Measurements from ENCODE around the gene TRIM7. TPM values are rescaled to one million over a fixed set of nuclear protein-coding genes. Genes with fewer than 3 reads are reported as not detected.

The TRIM7 gene
- total and polyA plus RNA-seq, 9 of the 15 experiments (the other 6 are each of a cell fraction or from before 2014, with no cell fraction given), result 2.6 to 14.9 (median 8.9) TPM

DNA sequence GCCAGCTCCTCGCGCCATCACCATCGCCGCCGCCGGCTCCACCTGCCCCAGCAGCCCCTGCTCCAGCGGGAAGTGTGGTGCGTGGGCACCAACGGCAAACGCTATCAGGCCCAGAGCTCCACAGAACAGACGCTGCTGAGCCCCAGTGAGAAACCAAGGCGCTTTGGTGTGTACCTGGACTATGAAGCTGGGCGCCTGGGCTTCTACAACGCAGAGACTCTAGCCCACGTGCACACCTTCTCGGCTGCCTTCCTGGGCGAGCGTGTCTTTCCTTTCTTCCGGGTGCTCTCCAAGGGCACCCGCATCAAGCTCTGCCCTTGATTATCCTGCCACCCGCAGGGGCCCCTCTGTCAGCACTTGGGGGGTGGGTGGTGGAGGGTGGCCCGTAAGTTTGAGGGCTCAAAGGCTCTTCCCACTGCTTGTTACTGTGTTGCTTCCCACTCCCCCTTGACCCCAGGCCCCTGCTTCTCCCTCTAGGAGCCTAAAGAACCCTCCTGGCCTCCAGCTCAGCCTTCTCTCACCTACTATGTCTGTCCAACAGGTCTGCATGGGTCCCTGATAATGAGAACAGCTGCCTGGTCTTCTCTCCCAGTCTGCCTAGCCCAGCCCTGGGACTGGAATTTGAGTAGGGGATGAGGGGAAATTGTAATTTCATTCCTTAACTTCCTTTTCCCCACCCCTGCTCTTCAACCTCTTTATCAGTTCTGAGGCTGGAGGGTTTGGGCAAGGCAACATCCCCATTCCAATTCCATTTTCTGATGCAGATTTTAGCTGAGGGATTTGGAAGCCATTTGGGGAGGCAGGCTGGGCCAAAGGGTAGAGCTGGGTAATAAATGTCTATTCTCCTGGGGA, 29.7 kb upstream of the TRIM7 start (continued):
- TF ChIP-seq MCM2 (IDR thresholded peaks at IDR 0.05; ENCODE audit: low read depth) (no peak), TAF15 (IDR thresholded peaks at IDR 0.05; ENCODE audit: low read depth, low read length) (0 out of 2 replicates have a peak, but pooled peaks have one; percentile 35), RUNX1 (IDR thresholded peaks at IDR 0.05; ENCODE audit: low read depth) (no peak), SIRT6 (IDR thresholded peaks at IDR 0.05; ENCODE audit: low read depth, low read length) (peak; percentile 64), RBBP5 (IDR thresholded peaks at IDR 0.05; ENCODE audit: borderline replicate concordance, insufficient read depth, low read length, poor library complexity, severe bottlenecking) (no peak), ZSCAN29 (IDR thresholded peaks at IDR 0.05) (no peak)
- TF ChIP-seq, protein P1, sequence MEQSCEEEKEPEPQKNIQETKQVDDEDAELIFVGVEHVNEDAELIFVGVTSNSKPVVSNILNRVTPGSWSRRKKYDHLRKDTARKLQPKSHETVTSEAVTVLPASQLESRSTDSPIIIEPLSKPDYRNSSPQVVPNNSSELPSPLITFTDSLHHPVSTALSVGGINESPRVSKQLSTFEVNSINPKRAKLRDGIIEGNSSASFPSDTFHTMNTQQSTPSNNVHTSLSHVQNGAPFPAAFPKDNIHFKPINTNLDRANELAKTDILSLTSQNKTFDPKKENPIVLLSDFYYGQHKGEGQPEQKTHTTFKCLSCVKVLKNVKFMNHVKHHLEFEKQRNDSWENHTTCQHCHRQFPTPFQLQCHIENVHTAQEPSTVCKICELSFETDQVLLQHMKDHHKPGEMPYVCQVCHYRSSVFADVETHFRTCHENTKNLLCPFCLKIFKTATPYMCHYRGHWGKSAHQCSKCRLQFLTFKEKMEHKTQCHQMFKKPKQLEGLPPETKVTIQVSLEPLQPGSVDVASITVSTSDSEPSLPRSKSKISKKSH (CRISPR knock-in tag; IDR thresholded peaks at IDR 0.05), result no peak
- TF ChIP-seq, protein P2, sequence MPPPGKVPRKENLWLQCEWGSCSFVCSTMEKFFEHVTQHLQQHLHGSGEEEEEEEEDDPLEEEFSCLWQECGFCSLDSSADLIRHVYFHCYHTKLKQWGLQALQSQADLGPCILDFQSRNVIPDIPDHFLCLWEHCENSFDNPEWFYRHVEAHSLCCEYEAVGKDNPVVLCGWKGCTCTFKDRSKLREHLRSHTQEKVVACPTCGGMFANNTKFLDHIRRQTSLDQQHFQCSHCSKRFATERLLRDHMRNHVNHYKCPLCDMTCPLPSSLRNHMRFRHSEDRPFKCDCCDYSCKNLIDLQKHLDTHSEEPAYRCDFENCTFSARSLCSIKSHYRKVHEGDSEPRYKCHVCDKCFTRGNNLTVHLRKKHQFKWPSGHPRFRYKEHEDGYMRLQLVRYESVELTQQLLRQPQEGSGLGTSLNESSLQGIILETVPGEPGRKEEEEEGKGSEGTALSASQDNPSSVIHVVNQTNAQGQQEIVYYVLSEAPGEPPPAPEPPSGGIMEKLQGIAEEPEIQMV (tag; conservative IDR thresholded peaks at IDR 0.05; ENCODE audit: low read depth), result no peak
- TF ChIP-seq, protein P3, sequence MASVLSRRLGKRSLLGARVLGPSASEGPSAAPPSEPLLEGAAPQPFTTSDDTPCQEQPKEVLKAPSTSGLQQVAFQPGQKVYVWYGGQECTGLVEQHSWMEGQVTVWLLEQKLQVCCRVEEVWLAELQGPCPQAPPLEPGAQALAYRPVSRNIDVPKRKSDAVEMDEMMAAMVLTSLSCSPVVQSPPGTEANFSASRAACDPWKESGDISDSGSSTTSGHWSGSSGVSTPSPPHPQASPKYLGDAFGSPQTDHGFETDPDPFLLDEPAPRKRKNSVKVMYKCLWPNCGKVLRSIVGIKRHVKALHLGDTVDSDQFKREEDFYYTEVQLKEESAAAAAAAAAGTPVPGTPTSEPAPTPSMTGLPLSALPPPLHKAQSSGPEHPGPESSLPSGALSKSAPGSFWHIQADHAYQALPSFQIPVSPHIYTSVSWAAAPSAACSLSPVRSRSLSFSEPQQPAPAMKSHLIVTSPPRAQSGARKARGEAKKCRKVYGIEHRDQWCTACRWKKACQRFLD (CRISPR knock-in tag; IDR thresholded peaks at IDR 0.05), result 0 out of 2 replicates have a peak, but pooled peaks have one; percentile 4
- TF ChIP-seq, protein P4, sequence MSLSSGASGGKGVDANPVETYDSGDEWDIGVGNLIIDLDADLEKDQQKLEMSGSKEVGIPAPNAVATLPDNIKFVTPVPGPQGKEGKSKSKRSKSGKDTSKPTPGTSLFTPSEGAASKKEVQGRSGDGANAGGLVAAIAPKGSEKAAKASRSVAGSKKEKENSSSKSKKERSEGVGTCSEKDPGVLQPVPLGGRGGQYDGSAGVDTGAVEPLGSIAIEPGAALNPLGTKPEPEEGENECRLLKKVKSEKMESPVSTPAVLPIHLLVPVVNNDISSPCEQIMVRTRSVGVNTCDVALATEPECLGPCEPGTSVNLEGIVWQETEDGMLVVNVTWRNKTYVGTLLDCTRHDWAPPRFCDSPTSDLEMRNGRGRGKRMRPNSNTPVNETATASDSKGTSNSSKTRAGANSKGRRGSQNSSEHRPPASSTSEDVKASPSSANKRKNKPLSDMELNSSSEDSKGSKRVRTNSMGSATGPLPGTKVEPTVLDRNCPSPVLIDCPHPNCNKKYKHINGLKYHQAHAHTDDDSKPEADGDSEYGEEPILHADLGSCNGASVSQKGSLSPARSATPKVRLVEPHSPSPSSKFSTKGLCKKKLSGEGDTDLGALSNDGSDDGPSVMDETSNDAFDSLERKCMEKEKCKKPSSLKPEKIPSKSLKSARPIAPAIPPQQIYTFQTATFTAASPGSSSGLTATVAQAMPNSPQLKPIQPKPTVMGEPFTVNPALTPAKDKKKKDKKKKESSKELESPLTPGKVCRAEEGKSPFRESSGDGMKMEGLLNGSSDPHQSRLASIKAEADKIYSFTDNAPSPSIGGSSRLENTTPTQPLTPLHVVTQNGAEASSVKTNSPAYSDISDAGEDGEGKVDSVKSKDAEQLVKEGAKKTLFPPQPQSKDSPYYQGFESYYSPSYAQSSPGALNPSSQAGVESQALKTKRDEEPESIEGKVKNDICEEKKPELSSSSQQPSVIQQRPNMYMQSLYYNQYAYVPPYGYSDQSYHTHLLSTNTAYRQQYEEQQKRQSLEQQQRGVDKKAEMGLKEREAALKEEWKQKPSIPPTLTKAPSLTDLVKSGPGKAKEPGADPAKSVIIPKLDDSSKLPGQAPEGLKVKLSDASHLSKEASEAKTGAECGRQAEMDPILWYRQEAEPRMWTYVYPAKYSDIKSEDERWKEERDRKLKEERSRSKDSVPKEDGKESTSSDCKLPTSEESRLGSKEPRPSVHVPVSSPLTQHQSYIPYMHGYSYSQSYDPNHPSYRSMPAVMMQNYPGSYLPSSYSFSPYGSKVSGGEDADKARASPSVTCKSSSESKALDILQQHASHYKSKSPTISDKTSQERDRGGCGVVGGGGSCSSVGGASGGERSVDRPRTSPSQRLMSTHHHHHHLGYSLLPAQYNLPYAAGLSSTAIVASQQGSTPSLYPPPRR (CRISPR knock-in tag; IDR thresholded peaks at IDR 0.05; ENCODE audit: borderline replicate concordance), result no peak
- TF ChIP-seq, protein P5, sequence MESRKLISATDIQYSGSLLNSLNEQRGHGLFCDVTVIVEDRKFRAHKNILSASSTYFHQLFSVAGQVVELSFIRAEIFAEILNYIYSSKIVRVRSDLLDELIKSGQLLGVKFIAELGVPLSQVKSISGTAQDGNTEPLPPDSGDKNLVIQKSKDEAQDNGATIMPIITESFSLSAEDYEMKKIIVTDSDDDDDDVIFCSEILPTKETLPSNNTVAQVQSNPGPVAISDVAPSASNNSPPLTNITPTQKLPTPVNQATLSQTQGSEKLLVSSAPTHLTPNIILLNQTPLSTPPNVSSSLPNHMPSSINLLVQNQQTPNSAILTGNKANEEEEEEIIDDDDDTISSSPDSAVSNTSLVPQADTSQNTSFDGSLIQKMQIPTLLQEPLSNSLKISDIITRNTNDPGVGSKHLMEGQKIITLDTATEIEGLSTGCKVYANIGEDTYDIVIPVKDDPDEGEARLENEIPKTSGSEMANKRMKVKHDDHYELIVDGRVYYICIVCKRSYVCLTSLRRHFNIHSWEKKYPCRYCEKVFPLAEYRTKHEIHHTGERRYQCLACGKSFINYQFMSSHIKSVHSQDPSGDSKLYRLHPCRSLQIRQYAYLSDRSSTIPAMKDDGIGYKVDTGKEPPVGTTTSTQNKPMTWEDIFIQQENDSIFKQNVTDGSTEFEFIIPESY (CRISPR knock-in tag; IDR thresholded peaks at IDR 0.05), result peak; percentile 71
- TF ChIP-seq, protein P6, sequence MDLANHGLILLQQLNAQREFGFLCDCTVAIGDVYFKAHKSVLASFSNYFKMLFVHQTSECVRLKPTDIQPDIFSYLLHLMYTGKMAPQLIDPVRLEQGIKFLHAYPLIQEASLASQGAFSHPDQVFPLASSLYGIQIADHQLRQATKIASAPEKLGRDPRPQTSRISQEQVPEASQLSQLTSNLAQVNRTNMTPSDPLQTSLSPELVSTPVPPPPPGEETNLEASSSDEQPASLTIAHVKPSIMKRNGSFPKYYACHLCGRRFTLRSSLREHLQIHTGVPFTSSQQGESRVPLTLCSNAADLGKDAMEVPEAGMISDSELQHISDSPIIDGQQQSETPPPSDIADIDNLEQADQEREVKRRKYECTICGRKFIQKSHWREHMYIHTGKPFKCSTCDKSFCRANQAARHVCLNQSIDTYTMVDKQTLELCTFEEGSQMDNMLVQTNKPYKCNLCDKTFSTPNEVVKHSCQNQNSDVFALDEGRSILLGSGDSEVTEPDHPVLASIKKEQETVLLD (IDR thresholded peaks at IDR 0.05), result no peak
